ENCODE data around the gene SUN2. TPM values are rescaled to one million over a fixed set of nuclear protein-coding genes. Genes with fewer than 3 reads are reported as not detected.

SUN2 gene
- total and polyA plus RNA-seq, 2 of the 8 experiments (the other 6 are each of a cell fraction or from before 2014, with no cell fraction given), result 5.1 to 10.5 TPM

DNA sequence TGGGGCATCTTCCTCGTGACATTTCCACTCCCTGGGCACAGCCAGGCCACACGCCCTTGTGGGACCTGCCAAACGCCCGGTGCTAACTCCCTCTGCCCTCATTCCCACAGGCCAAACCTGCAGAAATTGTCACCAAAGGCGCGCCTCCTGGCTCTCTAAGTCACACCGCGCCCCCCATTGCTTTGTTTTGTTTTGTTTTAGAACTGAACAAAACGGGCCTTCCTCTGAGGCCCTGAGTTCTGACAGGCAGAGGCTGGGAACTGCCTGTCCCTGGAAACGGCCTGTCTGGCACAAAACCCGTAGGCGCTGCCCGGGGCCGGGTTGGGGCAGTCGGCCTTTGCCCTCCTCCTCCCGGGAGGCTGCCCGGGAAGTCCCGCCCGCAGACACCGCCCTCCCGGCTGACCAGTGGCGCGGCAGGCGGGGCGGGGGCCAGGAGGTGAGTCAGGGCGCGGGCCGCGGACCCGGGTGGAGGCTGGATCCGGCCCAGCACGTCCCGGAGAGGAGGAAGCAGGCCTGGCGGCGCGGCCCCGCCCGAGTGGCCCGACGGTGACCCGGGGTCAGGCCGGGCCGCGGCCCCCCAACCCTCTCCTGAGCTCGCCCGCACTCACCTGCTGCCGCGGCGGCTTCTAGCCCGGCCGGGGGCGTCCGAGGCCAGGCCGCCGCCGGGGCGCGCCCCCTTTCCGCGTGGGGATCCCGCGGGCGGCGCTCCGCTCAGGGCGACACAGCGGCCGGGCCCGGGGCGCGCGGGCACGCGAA is 465 bp downstream of the SUN2 start (continued):
- TF ChIP-seq, protein P1, sequence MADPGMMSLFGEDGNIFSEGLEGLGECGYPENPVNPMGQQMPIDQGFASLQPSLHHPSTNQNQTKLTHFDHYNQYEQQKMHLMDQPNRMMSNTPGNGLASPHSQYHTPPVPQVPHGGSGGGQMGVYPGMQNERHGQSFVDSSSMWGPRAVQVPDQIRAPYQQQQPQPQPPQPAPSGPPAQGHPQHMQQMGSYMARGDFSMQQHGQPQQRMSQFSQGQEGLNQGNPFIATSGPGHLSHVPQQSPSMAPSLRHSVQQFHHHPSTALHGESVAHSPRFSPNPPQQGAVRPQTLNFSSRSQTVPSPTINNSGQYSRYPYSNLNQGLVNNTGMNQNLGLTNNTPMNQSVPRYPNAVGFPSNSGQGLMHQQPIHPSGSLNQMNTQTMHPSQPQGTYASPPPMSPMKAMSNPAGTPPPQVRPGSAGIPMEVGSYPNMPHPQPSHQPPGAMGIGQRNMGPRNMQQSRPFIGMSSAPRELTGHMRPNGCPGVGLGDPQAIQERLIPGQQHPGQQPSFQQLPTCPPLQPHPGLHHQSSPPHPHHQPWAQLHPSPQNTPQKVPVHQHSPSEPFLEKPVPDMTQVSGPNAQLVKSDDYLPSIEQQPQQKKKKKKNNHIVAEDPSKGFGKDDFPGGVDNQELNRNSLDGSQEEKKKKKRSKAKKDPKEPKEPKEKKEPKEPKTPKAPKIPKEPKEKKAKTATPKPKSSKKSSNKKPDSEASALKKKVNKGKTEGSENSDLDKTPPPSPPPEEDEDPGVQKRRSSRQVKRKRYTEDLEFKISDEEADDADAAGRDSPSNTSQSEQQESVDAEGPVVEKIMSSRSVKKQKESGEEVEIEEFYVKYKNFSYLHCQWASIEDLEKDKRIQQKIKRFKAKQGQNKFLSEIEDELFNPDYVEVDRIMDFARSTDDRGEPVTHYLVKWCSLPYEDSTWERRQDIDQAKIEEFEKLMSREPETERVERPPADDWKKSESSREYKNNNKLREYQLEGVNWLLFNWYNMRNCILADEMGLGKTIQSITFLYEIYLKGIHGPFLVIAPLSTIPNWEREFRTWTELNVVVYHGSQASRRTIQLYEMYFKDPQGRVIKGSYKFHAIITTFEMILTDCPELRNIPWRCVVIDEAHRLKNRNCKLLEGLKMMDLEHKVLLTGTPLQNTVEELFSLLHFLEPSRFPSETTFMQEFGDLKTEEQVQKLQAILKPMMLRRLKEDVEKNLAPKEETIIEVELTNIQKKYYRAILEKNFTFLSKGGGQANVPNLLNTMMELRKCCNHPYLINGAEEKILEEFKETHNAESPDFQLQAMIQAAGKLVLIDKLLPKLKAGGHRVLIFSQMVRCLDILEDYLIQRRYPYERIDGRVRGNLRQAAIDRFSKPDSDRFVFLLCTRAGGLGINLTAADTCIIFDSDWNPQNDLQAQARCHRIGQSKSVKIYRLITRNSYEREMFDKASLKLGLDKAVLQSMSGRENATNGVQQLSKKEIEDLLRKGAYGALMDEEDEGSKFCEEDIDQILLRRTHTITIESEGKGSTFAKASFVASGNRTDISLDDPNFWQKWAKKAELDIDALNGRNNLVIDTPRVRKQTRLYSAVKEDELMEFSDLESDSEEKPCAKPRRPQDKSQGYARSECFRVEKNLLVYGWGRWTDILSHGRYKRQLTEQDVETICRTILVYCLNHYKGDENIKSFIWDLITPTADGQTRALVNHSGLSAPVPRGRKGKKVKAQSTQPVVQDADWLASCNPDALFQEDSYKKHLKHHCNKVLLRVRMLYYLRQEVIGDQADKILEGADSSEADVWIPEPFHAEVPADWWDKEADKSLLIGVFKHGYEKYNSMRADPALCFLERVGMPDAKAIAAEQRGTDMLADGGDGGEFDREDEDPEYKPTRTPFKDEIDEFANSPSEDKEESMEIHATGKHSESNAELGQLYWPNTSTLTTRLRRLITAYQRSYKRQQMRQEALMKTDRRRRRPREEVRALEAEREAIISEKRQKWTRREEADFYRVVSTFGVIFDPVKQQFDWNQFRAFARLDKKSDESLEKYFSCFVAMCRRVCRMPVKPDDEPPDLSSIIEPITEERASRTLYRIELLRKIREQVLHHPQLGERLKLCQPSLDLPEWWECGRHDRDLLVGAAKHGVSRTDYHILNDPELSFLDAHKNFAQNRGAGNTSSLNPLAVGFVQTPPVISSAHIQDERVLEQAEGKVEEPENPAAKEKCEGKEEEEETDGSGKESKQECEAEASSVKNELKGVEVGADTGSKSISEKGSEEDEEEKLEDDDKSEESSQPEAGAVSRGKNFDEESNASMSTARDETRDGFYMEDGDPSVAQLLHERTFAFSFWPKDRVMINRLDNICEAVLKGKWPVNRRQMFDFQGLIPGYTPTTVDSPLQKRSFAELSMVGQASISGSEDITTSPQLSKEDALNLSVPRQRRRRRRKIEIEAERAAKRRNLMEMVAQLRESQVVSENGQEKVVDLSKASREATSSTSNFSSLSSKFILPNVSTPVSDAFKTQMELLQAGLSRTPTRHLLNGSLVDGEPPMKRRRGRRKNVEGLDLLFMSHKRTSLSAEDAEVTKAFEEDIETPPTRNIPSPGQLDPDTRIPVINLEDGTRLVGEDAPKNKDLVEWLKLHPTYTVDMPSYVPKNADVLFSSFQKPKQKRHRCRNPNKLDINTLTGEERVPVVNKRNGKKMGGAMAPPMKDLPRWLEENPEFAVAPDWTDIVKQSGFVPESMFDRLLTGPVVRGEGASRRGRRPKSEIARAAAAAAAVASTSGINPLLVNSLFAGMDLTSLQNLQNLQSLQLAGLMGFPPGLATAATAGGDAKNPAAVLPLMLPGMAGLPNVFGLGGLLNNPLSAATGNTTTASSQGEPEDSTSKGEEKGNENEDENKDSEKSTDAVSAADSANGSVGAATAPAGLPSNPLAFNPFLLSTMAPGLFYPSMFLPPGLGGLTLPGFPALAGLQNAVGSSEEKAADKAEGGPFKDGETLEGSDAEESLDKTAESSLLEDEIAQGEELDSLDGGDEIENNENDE (IDR thresholded peaks at IDR 0.05; ENCODE audit: insufficient replicate concordance, low read length), result no peak
- peak; percentile 19 for TF ChIP-seq EZH2 (IDR thresholded peaks at IDR 0.05; ENCODE audit: low read depth, low read length, severe bottlenecking)
- TF ChIP-seq RBBP5 (IDR thresholded peaks at IDR 0.05; ENCODE audit: borderline replicate concordance, low read depth, low read length), result no peak
- no peak for TF ChIP-seq ASH2L (IDR thresholded peaks at IDR 0.05; ENCODE audit: low read length)
- no peak for TF ChIP-seq SRF (IDR thresholded peaks at IDR 0.05; ENCODE audit: low read depth, low read length)
- TF ChIP-seq NANOG (IDR thresholded peaks at IDR 0.05; ENCODE audit: insufficient read depth, low read depth, low read length, poor library complexity, severe bottlenecking), result no peak
- no peak for TF ChIP-seq KDM5A (IDR thresholded peaks at IDR 0.05; ENCODE audit: low read length)
- no peak for TF ChIP-seq JUN (IDR thresholded peaks at IDR 0.05; ENCODE audit: low read depth, low read length)
- no peak for TF ChIP-seq CEBPB (IDR thresholded peaks at IDR 0.05; ENCODE audit: low read depth, low read length)
- TF ChIP-seq, protein P2, sequence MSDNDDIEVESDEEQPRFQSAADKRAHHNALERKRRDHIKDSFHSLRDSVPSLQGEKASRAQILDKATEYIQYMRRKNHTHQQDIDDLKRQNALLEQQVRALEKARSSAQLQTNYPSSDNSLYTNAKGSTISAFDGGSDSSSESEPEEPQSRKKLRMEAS (IDR thresholded peaks at IDR 0.05), result no peak
- TF ChIP-seq SIRT6 (IDR thresholded peaks at IDR 0.05; ENCODE audit: low read length), result no peak
